Measurements from ENCODE around the gene GALNT14. TPM values are rescaled to one million over a fixed set of nuclear protein-coding genes. Genes with fewer than 3 reads are reported as not detected.

The GALNT14 gene
- total and polyA plus RNA-seq, 2 of the 13 experiments (the other 11 are each of a cell fraction or from before 2014, with no cell fraction given): not detected

DNA sequence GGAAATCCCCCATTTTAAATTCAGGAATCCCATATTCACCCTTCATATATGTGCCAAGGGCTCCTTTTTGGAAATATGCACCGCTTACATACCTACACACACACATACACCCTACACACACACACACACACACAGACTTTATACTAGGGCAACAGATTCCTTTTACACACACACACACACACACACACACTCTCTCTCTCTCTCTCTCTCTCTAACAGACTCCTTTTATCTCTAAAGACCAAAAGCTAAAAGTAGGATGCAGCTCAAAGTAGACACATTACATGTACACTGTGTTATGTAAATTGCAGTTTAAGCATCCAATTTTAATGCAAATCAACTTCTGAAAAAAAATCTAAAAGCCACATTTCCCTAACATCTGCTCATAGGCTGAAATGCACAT is 200.0 kb downstream of the GALNT14 start:
- no peak overlapping the region for H3K4me2 ChIP-seq (ENCODE audit: low read depth, low read length)
- H2AFZ ChIP-seq (ENCODE audit: low read length): no peak overlapping the region
- ChIA-PET CTCF (ENCODE audit: low intra/inter-chr PET ratio, low total read pairs) (no interaction called here), POLR2A (no interaction called here)
- ATAC-seq: no peak
- 14% methylated on average over 1 of the region's 1 CpG for WGBS (ENCODE audit: low lambda C conversion rate)
- in situ Hi-C loops (cut with HindIII; ENCODE audit: extremely low pct_ligation_motif_present, low pct_unique_long_range_greater_than_20kb) (no loop called here), intact Hi-C loops (cut with micrococcal nuclease; ENCODE audit: unreplicated experiment) (no loop called here)
- H3K27me3 ChIP-seq (ENCODE audit: control insufficient read depth in 1 of 2, insufficient read depth in 2 of 2, low read length in 2 of 2): peaks cover 1 to 42% of the 10 kb centered on the region in 2 experiments; a peak in 3 of 5 replicates
- no TSS peak for BruUV-seq (replicated peaks)
- H4K20me1 ChIP-seq (ENCODE audit: insufficient read depth, low read length): no peaks in the 10 kb centered on the region
- H3K9me3 ChIP-seq (ENCODE audit: low read length): no peaks in the 10 kb centered on the region
- no peaks in the 10 kb centered on the region for H3K4me1 ChIP-seq (ENCODE audit: insufficient read depth, low read length)
- no peak overlapping the region for H3K4me3 ChIP-seq (replicated peaks in 1 of 3; ENCODE audit: insufficient read depth in 1 of 3, low read depth in 2 of 3, low read length in 3 of 3)
- FAIRE-seq: no peak
- no peak overlapping the region for H3K9ac ChIP-seq (ENCODE audit: insufficient read depth, low read depth, low read length)
- no peaks in the 10 kb centered on the region for H3K36me3 ChIP-seq (replicated peaks in 1 of 2; ENCODE audit: control insufficient read depth in 1 of 2, insufficient read depth in 2 of 2, low read length in 2 of 2)
- H3K27ac ChIP-seq (ENCODE audit: extremely low read length, insufficient read depth, low read length): no peak overlapping the region
- H3K79me2 ChIP-seq (ENCODE audit: insufficient read depth, low read length): no peaks in the 10 kb centered on the region
- DNase-seq (ENCODE audit: low spot score): no peak
- TF ChIP-seq TMF1 (CRISPR knock-in tag; IDR thresholded peaks at IDR 0.05; ENCODE audit: low read depth): no peak
- TF ChIP-seq ZNF562 (CRISPR knock-in tag; IDR thresholded peaks at IDR 0.05; ENCODE audit: borderline replicate concordance): no peak
- TF ChIP-seq, protein P1, sequence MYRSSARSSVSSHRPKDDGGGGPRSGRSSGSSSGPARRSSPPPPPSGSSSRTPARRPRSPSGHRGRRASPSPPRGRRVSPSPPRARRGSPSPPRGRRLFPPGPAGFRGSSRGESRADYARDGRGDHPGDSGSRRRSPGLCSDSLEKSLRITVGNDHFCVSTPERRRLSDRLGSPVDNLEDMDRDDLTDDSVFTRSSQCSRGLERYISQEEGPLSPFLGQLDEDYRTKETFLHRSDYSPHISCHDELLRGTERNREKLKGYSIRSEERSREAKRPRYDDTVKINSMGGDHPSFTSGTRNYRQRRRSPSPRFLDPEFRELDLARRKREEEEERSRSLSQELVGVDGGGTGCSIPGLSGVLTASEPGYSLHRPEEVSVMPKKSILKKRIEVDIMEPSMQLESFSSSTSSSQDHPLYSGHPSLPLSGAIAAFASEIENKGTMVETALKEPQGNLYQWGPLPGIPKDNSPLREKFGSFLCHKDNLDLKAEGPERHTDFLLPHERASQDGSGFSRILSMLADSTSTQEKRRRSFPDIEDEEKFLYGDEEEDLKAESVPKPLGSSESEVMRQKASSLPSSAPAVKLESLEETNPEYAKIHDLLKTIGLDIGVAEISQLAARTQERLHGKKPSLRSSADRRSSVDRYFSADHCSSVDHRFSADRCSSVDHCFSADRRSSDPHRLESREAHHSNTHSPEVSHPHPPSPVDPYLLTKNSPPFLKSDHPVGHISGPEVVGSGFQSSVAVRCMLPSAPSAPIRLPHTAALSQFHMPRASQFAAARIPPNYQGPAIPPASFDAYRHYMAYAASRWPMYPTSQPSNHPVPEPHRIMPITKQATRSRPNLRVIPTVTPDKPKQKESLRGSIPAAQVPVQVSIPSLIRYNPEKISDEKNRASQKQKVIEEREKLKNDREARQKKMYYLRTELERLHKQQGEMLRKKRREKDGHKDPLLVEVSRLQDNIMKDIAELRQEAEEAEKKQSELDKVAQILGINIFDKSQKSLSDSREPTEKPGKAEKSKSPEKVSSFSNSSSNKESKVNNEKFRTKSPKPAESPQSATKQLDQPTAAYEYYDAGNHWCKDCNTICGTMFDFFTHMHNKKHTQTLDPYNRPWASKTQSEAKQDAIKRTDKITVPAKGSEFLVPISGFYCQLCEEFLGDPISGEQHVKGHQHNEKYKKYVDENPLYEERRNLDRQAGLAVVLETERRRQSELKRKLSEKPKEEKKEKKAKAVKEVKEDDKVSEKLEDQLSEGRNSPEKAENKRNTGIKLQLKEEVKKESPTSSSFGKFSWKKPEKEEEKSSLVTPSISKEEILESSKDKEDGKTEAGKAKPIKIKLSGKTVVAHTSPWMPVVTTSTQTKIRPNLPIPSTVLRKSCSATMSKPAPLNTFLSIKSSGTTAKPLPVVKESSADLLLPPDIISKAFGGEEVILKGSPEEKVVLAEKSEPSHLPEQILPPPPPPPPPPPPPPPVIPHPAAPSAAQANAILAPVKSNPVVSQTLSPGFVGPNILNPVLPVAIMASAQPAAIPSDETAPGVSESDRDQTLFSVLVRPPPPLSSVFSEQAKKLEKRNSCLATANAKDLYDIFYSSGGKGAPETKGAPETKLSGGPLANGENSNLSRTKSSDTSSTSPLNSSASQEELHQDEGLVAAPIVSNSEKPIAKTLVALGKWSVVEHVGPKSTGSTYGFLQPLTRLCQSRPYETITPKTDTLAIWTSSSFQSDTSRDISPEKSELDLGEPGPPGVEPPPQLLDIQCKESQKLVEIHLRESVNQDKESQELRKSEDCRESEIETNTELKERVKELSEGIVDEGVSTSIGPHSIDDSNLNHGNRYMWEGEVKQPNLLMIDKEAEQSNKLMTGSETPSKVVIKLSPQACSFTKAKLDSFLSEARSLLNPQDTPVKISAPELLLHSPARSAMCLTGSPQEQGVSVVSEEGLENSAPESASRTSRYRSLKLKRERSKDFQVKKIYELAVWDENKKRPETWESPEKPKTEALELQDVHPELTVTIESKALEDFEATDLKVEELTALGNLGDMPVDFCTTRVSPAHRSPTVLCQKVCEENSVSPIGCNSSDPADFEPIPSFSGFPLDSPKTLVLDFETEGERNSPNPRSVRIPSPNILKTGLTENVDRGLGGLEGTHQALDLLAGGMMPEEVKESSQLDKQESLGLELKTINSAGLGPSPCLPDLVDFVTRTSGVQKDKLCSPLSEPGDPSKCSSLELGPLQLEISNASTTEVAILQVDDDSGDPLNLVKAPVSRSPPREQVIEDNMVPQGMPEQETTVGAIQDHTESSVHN (CRISPR knock-in tag; IDR thresholded peaks at IDR 0.05): no peak
- TF ChIP-seq, protein P2, sequence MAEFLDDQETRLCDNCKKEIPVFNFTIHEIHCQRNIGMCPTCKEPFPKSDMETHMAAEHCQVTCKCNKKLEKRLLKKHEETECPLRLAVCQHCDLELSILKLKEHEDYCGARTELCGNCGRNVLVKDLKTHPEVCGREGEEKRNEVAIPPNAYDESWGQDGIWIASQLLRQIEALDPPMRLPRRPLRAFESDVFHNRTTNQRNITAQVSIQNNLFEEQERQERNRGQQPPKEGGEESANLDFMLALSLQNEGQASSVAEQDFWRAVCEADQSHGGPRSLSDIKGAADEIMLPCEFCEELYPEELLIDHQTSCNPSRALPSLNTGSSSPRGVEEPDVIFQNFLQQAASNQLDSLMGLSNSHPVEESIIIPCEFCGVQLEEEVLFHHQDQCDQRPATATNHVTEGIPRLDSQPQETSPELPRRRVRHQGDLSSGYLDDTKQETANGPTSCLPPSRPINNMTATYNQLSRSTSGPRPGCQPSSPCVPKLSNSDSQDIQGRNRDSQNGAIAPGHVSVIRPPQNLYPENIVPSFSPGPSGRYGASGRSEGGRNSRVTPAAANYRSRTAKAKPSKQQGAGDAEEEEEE (CRISPR knock-in tag; IDR thresholded peaks at IDR 0.05; ENCODE audit: borderline replicate concordance): no peak
- TF ChIP-seq HNRNPH1 (optimal IDR thresholded peaks at IDR 0.05; ENCODE audit: low read depth, low read length): no peak
- no peak for TF ChIP-seq RXRA (CRISPR knock-in tag; IDR thresholded peaks at IDR 0.05)
- TF ChIP-seq ZSCAN21 (CRISPR knock-in tag; IDR thresholded peaks at IDR 0.05; ENCODE audit: borderline replicate concordance): no peak
- no peak for TF ChIP-seq PCBP1 (IDR thresholded peaks at IDR 0.05; ENCODE audit: borderline replicate concordance, low read depth, low read length)
- TF ChIP-seq ATF4 (CRISPR knock-in tag; IDR thresholded peaks at IDR 0.05): no peak
- no peak for TF ChIP-seq IRX3 (CRISPR knock-in tag; IDR thresholded peaks at IDR 0.05; ENCODE audit: borderline replicate concordance, low read depth)
- TF ChIP-seq ZNF101 (CRISPR knock-in tag; IDR thresholded peaks at IDR 0.05; ENCODE audit: borderline replicate concordance, low read depth): no peak
- TF ChIP-seq ZNF547 (CRISPR knock-in tag; IDR thresholded peaks at IDR 0.05): no peak
- no peak for TF ChIP-seq FOXP1 (IDR thresholded peaks at IDR 0.05)
- TF ChIP-seq FOXP1 (CRISPR knock-in tag; IDR thresholded peaks at IDR 0.05): no peak
